ENCODE data around the gene ST8SIA6.

- TF ChIP-seq CTCF (conservative IDR thresholded peaks at IDR 0.05; ENCODE audit: low read length) (no peak), EZH2phosphoT487 (IDR thresholded peaks at IDR 0.05; ENCODE audit: borderline replicate concordance) (no peak)
Measured at GRCh38 chr10:17387861-17388503, 66.4 kb downstream of the ST8SIA6 start.

Data from Loucy (cell line).